Erythroblast (primary cell): ENCODE data around the gene STK4.

Experiments
- DNase-seq, 2 experiments: peaks; one replicate each; lab custom pipeline; 2025; lab: John Stamatoyannopoulos, UW
- GATA1 ChIP-seq: IDR thresholded peaks from 2 replicates; pipeline ENCODE4 v1.6.1; 2011; ENCODE audit warnings: low read depth, mild to moderate bottlenecking, control low read depth, low read length, moderate library complexity
- POLR2A ChIP-seq: IDR thresholded peaks from 2 replicates; pipeline ENCODE4 v1.6.1; 2011; ENCODE audit warnings: mild to moderate bottlenecking, low read length

Gene STK4

GRCh38 chr20:45070932-45071632, 104.8 kb downstream of the STK4 start:
- DNase-seq = peak; percentile 12 to 37
- no peak for TF ChIP-seq POLR2A
- TF ChIP-seq GATA1 = no peak

GRCh38 chr20:45072066-45072465, 105.8 kb downstream of the STK4 start:
- TF ChIP-seq GATA1 (no peak), POLR2A (no peak)
- DNase-seq = no peak

GRCh38 chr20:45073221-45073620, 106.9 kb downstream of the STK4 start:
- no peak for DNase-seq
- TF ChIP-seq GATA1 = no peak
- TF ChIP-seq POLR2A = no peak

- TF ChIP-seq GATA1 (no peak), POLR2A (no peak)
- no peak for DNase-seq
Measured at GRCh38 chr20:45077559-45077958, 111.2 kb downstream of the STK4 start.

- TF ChIP-seq GATA1 (no peak), POLR2A (no peak)
- peak in 1 of 2 experiments; percentile 15 for DNase-seq
Measured at GRCh38 chr20:45080867-45081624, 114.7 kb downstream of the STK4 start.

DNA sequence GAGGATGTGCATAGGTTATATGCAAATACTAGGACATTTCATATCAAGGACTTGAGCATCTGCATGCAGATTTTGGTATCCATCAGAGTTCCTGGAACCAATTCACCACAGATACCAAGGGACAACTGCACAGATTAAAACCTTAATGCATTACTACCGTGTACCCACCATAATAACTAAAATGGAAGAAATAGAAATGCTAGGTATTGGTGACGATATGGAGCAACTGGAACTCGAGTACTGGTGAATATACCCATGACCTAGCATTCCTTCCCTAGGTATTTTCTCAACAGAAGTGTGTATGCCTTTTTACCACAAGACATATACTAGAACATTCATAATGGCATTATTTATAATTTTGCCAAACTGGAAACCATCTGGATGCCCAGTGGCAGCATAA, 116.2 kb downstream of the STK4 start:
- TF ChIP-seq GATA1 = no peak
- no peak for TF ChIP-seq POLR2A
- DNase-seq = no peak

DNA sequence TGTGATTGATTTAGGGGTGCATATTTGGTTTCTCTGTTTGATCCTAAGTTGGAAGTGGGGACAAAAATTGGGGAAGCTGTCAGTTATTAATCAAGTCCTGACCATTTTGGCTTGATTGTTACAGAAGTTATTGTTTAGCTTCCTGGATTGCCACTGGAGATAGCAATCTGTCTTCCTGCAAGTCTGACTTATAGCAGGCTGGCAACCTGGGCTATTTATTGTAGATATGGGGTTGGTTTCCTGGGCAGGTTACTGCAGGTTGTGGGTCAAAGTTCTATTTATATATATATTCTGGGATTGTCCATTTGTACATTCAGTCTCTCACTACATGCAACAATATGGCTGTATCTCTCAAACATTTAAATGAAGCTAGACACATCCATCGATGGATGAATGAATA, 116.8 kb downstream of the STK4 start:
- no peak for DNase-seq
- TF ChIP-seq POLR2A = no peak
- TF ChIP-seq GATA1 = no peak

- DNase-seq = no peak
- TF ChIP-seq POLR2A = no peak
- TF ChIP-seq GATA1 = no peak
Measured at GRCh38 chr20:45085289-45085688, 119.0 kb downstream of the STK4 start.

- DNase-seq = no peak
- TF ChIP-seq GATA1 = no peak
- TF ChIP-seq POLR2A = no peak
Measured at GRCh38 chr20:45085867-45086266, 119.6 kb downstream of the STK4 start.

DNA sequence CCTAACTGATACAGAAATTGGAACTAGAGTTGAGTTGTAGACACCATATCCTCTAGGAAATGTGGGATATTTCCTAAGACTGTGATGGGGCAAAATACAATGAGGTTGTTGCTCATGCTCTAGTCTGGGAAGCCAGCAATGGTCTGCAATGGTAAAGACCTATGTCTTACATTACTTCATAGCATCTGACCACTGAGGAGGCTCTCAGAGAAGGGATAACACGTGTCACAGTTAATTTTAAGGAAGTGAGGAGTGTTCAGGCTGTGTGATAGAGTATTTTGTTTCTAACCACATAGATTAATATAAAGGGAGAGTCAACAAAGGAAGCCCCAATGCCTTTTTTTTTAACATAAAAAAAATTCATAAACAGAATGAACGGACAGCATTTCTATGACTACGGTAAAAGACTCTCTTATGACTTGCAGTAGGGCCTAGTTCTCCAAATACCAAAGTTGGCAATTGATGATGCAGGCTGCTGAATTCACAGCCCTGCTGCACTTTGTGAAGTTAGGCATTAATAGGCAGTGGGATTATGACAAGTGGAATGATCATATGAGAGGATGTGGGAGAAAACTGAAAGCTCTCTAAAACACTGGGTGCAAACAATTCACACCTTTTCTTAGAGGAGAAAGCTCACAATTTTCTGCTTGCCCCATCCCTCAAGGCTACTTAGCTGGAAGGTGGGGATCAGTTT, 120.9 kb downstream of the STK4 start:
- TF ChIP-seq POLR2A = no peak
- no peak for TF ChIP-seq GATA1
- DNase-seq = no peak

DNA sequence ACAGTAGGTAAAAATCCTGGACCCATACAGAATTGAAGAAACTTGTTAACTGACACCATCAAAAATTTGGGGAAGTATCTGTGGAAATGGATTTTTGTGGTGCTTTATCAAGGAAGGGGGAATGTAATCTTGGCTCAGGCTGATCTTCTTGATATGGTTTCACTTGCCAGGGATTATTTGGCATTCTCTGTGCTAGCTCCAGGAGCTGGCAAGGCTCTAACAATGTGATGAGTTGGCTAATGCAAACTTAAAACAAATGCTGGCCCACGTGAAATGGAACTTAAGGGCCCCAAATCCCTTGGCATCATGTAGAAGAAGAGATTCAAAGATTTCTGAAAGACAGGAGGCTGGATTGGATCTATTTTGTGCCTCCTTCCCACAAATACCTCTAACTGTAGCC, 121.5 kb downstream of the STK4 start:
- TF ChIP-seq POLR2A (no peak), GATA1 (no peak)
- no peak for DNase-seq

- no peak for DNase-seq
- TF ChIP-seq GATA1 (no peak), POLR2A (no peak)
Measured at GRCh38 chr20:45088247-45088646, 121.9 kb downstream of the STK4 start.

DNA sequence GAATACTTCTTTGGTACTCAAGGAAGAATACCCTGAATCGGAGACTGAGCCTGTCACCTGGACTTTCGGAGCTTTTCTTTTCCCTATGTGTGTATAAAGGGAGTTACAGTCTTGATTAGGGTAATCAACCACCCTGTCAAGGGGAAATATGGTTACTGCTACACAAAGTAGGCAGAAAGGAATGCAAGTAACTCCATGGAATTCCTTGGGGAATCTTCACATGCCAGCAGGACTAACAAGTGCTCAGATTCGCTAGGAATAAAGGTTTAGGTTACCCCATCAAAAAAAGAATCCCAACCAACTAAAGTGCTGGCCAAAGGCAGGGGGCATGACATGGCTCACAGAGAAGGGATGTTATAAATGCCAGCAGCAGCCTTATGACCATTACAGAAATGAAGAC, 124.2 kb downstream of the STK4 start:
- no peak for TF ChIP-seq POLR2A
- no peak for TF ChIP-seq GATA1
- no peak for DNase-seq

- no peak for TF ChIP-seq GATA1
- no peak for TF ChIP-seq POLR2A
- DNase-seq = no peak
Measured at GRCh38 chr20:45091366-45091765, 125.1 kb downstream of the STK4 start.

GRCh38 chr20:45092898-45093297, 126.6 kb downstream of the STK4 start:
- TF ChIP-seq POLR2A (no peak), GATA1 (no peak)
- DNase-seq = no peak
